Activated CD8-positive, alpha-beta T cell treated with anti-CD3 and anti-CD28 coated beads, Interleukin-2, amount 10 ng/mL, durations not matched to agents 7 days and 5 days (primary cell): ENCODE measurements around the gene IMPG2. TPM values are rescaled to one million over a fixed set of nuclear protein-coding genes. Genes with fewer than 3 reads are reported as not detected.
"Not testable (repeated sequence)": the region's sequence is repeated elsewhere in the genome, so short reads cannot be mapped to it uniquely, and the experiment has no call there.

Experiments used
- ATAC-seq: fragments of 150-1000 bp; cut with Tn5 transposase; one replicate; pipeline ENCODE4 v1.10.0; 2021; ENCODE audit warnings: moderate library complexity
- CTCF ChIA-PET: fragments of 350-600 bp; sonication (Branson Sonifier 250); formaldehyde crosslinking; loops from one replicate; lab custom pipeline; 2021; ENCODE audit warnings: antibody characterized with exemption; lab: Charles Lee
- POLR2A ChIA-PET: fragments of 350-600 bp; sonication (Branson Sonifier 250); formaldehyde crosslinking; loops from one replicate; lab custom pipeline; 2021; ENCODE audit warnings: antibody characterized with exemption; lab: Charles Lee
- DNase-seq: peaks from one replicate; pipeline ENCODE4 v3.0.0-alpha.2; 2020
- H3K27ac Mint-ChIP-seq: one replicate; pipeline ENCODE4 v1.8.0; 2021; ENCODE audit warnings: mild to moderate bottlenecking, mixed read lengths
- H3K27me3 Mint-ChIP-seq: one replicate; pipeline ENCODE4 v1.8.0; 2021; ENCODE audit warnings: low read depth, mixed read lengths
- H3K36me3 Mint-ChIP-seq: one replicate; pipeline ENCODE4 v1.8.0; 2021; ENCODE audit warnings: low read depth, mixed read lengths
- H3K4me1 Mint-ChIP-seq: one replicate; pipeline ENCODE4 v1.8.0; 2021; ENCODE audit warnings: low read depth, mixed read lengths
- H3K4me3 Mint-ChIP-seq: one replicate; pipeline ENCODE4 v1.8.0; 2021; ENCODE audit warnings: mild to moderate bottlenecking, mixed read lengths
- H3K9me3 Mint-ChIP-seq: one replicate; pipeline ENCODE4 v1.8.0; 2022; ENCODE audit warnings: mixed read lengths; ENCODE audit not compliant: insufficient read depth
- total RNA-seq, 2 experiments: library from RNA; stranded (reverse); gene quantifications; one replicate each; pipeline ENCODE4 v1.2.3, GENCODE V29; 2021

IMPG2 gene
- total RNA-seq = under 1 TPM; 0.29 TPM

DNA sequence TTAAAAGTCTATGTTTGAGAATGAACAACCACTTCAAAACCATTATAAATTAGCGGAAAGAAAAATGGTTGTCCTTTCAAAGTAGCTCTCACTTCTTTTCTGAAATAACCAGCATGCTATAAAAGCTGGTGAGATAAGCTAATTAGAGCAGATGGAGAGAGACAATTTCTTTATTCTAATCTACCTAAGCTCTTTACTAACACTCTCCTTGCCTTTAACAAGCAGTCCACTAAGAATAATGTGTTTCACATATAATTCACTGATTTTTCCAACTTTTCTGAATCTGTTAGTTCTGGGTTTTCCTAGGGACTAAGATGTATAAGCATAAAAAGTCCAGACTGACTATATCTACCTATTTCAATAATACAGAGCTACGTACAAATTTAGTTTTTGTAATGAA is at the start of gene IMPG2:
TSS of gene IMPG2 (minus strand) at position 101 of the 400 bp plus-strand sequence. CDS start 203 bp downstream, outside the sequence.
- ATAC-seq (no peak), DNase-seq (no peak)
- H3K4me3 Mint-ChIP-seq = no peak within 1 kb of the TSS
- H3K4me1 Mint-ChIP-seq = no peaks in the 10 kb centered on the region
- no peaks in the 10 kb centered on the region for H3K27me3 Mint-ChIP-seq
- ChIA-PET CTCF (no interaction called here), POLR2A (no interaction called here)
- H3K36me3 Mint-ChIP-seq = no peaks in the 10 kb centered on the region
- no peak within 1 kb of the TSS for H3K27ac Mint-ChIP-seq
- no peaks in the 10 kb centered on the region for H3K9me3 Mint-ChIP-seq

DNA sequence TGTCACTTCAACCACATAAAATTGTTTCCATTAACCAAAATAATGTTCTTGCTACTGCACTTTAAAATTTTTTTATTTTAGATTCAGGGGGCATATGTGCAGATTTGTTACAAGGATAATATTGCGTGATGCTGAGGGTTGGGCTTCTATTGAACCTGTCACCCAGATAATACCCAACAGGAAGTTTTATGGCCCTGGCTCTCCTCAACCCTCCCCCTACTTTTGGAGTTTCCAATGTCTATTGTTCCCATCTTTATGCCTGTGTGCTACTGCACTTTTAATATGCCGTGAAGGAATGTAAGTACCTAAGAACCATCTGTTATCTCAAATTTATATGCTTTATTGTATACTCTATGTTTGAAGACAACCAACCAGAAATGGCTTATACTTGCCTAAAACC is 42.0 kb upstream of the IMPG2 start:
- CTCF ChIA-PET = no interaction called here
- Mint-ChIP-seq H3K36me3 (peaks cover 43% of the 10 kb centered on the region), H3K4me3 (no peak overlapping the region)

DNA sequence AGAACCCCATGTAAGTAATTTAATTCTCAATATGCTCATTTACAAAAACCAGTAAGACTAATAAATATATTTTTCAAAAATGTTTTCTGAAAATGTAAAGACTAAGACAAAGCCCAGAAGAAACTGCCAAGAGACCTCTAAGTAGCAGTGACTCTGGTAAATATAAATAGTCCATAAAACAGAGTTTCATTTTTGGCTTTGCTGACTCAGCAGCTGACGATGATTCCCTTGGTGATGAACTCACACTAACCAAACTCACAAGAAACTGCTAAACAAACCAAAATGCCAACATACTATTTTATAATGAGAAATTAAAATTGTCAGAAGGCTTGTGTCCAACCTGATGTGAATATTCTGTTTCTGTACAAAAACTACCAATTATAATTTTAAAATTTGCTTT is 31.5 kb upstream of the IMPG2 start:
- Mint-ChIP-seq H3K4me3 (no peak overlapping the region), H3K27me3 (no peaks in the 10 kb centered on the region), H3K36me3 (peaks cover 6% of the 10 kb centered on the region), H3K9me3 (no peaks in the 10 kb centered on the region), H3K4me1 (no peaks in the 10 kb centered on the region), H3K27ac (no peak overlapping the region)
- ATAC-seq = no peak
- ChIA-PET CTCF (no interaction called here), POLR2A (no interaction called here)
- no peak for DNase-seq

More for the DNA sequence above, 42.0 kb upstream of the IMPG2 start:
- Mint-ChIP-seq H3K9me3 (peaks cover 8% of the 10 kb centered on the region), H3K4me1 (no peaks in the 10 kb centered on the region), H3K27me3 (no peaks in the 10 kb centered on the region), H3K27ac (no peak overlapping the region)
- DNase-seq (no peak), ATAC-seq (no peak)
- POLR2A ChIA-PET = no interaction called here

DNA sequence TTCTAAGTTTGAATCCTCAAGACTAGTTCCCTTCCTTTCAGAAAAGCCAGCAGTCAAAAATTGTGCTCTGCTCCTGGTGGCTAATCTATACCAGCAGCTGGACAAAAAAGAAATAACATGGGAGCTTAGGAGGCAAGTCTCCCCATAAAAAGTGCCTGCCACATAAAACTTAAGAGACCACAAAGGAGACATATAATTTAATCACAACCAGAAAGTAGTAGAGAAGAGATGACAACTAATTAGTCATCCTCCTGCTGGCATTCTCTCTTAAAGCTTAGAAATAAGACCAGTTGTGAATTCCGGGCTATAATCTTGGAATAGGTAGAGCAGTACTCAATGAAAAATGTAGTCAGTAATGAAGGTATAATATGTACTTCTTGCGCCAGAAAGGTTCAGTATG is 20.2 kb upstream of the IMPG2 start:
- ChIA-PET POLR2A (no interaction called here), CTCF (no interaction called here)
- no peaks in the 10 kb centered on the region for H3K9me3 Mint-ChIP-seq
- H3K36me3 Mint-ChIP-seq = peaks cover 20% of the 10 kb centered on the region
- H3K27ac Mint-ChIP-seq = no peak overlapping the region
- no peaks in the 10 kb centered on the region for H3K4me1 Mint-ChIP-seq
- ATAC-seq (no peak), DNase-seq (no peak)
- H3K4me3 Mint-ChIP-seq = no peak overlapping the region
- no peaks in the 10 kb centered on the region for H3K27me3 Mint-ChIP-seq

DNA sequence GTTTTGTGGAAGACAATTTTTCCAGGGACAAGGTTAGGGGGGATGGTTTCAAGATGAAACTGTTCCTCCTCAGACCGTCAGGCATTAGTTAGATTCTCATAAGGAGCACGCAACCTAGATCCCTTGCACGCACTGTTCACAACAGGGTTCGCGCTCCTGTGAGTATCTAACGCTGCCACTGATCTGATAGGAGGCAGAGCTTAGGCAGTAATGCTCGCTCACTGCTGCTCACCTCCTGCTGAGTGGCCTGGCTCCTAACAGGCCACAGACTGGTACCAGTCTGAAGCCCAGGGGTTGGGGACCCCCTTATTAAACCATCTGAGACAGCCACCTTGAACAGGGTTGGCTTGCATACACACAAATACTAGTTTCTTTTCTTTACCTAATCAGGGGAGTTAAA is 13.5 kb upstream of the IMPG2 start:
- Mint-ChIP-seq H3K9me3 (no peaks in the 10 kb centered on the region), H3K36me3 (peaks cover 15% of the 10 kb centered on the region), H3K4me3 (no peak overlapping the region), H3K27ac (no peak overlapping the region), H3K27me3 (no peaks in the 10 kb centered on the region), H3K4me1 (no peaks in the 10 kb centered on the region)
- ATAC-seq (no peak), DNase-seq (no peak)
- ChIA-PET CTCF (no interaction called here), POLR2A (no interaction called here)

DNA sequence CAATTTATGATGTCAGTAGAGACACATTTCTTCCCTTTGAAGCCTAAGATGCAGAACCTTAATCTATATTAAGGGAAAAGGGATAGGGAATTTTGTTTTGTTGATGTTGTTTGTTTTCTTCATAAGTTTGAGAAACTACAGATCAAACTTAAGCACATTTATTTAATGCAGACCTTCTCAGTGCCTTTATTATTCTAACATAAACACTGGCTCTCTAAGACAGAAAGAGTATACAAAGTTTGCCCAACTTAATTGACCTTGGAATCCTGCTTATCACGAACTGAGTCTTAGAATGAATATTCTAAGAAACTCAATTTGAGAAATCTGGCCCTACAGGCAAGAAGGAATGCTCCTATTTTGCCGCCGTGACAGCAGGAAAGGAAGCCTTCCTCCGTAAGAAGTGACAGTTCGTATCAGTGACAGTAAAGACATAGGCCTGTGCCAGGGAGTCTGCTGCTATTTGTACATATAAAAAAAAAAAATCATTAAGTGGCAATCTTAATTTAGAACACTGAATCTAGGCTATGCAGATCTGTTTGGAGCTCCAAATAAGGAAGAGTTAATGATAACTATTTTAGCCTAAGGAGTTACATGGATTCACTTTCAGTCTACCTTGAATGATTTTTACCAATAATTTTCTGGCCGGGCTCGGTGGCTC is 8.8 kb upstream of the IMPG2 start:
- ChIA-PET POLR2A (no interaction called here), CTCF (no interaction called here)
- H3K36me3 Mint-ChIP-seq = peaks cover 25% of the 10 kb centered on the region
- H3K9me3 Mint-ChIP-seq = no peaks in the 10 kb centered on the region
- no peaks in the 10 kb centered on the region for H3K27me3 Mint-ChIP-seq
- H3K27ac Mint-ChIP-seq = no peak overlapping the region
- H3K4me3 Mint-ChIP-seq = no peak overlapping the region
- no peaks in the 10 kb centered on the region for H3K4me1 Mint-ChIP-seq
- DNase-seq (no peak), ATAC-seq (no peak)

DNA sequence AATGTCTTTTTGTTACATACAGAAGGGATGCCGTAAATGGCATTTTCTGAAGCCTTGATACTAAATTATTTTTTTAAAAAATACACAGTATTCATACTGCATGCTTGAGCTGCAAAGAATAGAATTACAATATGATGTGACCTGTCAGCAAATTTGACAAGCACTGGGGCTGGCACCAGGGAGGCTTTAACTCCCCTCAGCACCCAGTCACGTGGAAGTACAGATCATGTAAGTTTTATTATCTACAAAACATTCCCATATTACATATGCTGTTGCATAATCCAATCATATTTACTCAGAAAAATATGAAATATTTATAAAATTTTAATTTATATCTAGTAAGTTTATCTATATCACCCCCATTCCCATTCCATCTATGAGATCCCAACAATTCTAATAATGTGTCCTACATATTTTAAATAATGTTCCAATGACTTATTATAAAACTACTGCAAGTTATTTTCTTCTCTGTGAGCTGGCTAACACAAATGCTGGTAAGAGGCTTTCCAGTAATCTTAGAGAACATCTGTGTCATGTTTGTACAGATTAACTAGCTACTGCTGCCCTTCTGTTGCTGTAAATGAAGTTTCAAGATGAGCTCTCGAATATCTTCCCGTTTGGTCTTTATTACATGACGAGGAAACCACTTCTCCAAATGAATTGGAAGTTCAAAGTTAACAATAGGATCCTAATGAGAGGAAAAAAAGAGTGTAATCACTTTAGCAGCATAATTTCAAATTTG is 5.2 kb upstream of the IMPG2 start:
- no peaks in the 10 kb centered on the region for H3K9me3 Mint-ChIP-seq
- H3K4me1 Mint-ChIP-seq = no peaks in the 10 kb centered on the region
- H3K36me3 Mint-ChIP-seq = peaks cover 23% of the 10 kb centered on the region
- no peaks in the 10 kb centered on the region for H3K27me3 Mint-ChIP-seq
- ChIA-PET POLR2A (interaction anchor here (0.6 kb wide), 1 partner anchor 783 kb away, joined by 3 read pairs; no protein-coding TSS in a partner anchor), CTCF (interaction anchor here (0.6 kb wide), 1 partner anchor 195 kb away, joined by 3 read pairs; no protein-coding TSS in a partner anchor)
- no peak overlapping the region for H3K4me3 Mint-ChIP-seq
- ATAC-seq (no peak), DNase-seq (no peak)
- H3K27ac Mint-ChIP-seq = no peak overlapping the region

DNA sequence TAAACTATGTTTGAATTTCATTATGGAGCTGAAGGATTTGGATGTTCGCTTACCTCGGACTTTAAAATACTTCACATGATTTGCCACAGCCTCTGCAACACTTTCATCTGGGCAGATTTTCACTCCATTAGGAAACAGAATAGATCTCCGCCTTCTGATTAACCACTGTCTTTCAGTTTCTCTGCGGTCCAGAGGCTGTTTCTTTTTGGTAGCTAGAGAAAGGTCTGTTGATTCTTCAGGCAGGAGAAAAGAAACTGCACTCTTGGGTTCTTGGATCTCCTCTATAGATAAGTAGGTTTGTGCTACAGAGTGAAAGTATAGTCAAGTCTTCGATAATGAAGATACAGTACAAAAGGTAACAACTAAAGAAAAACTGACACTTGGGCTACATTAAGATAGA is 844 bp downstream of the IMPG2 start:
- Mint-ChIP-seq H3K27ac (no peak overlapping the region), H3K27me3 (no peaks in the 10 kb centered on the region), H3K36me3 (no peaks in the 10 kb centered on the region), H3K4me1 (no peaks in the 10 kb centered on the region), H3K9me3 (no peaks in the 10 kb centered on the region), H3K4me3 (no peak overlapping the region)
- DNase-seq (no peak), ATAC-seq (no peak)
- ChIA-PET CTCF (no interaction called here), POLR2A (no interaction called here)

DNA sequence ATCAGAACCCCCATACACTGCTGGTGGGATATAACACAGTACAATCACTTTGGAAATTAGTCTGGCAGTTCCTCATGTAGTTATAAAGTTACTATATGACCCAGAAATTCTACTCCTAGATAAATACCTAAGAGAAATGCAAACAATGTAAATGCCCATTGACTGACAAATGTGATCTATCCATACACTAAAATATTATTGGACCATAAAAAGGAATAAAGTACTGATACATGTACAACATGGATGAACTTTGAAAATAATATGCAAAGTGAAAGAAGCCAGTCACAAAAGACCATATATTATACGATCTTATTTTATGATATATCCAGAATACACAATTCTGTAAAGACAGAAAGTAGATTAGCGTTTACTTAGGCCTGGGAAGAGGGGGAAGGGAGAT is 7.8 kb downstream of the IMPG2 start:
- Mint-ChIP-seq H3K9me3 (peaks cover 23% of the 10 kb centered on the region), H3K4me3 (no peak overlapping the region), H3K36me3 (peaks cover 22% of the 10 kb centered on the region), H3K27ac (no peak overlapping the region), H3K4me1 (no peaks in the 10 kb centered on the region), H3K27me3 (no peaks in the 10 kb centered on the region)
- ChIA-PET CTCF (no interaction called here), POLR2A (no interaction called here)
- ATAC-seq = no peak
- no peak for DNase-seq

DNA sequence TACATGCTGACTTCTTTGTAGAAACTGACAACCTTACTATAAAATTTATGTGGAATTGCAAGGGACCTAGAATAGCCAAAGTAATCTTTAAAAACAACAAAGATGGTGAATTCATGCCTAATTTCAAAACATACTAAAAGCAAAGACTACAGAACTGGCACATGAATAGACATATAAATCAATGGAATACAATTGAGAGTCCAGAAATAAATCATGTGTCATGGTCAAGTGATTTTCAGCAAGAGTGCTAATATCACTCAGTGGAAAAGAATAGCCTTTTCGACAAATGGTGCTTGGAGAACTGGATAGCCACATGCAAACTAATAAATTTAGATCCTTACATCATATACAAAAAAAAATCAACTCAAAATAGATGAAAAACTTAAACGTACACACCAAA is 8.7 kb downstream of the IMPG2 start:
- Mint-ChIP-seq H3K4me1 (no peaks in the 10 kb centered on the region), H3K36me3 (peaks cover 22% of the 10 kb centered on the region), H3K27ac (no peak overlapping the region), H3K4me3 (no peak overlapping the region), H3K9me3 (peaks cover 24% of the 10 kb centered on the region), H3K27me3 (no peaks in the 10 kb centered on the region)
- no peak for ATAC-seq
- DNase-seq = no peak
- CTCF ChIA-PET = no interaction called here
- POLR2A ChIA-PET = no interaction called here

DNA sequence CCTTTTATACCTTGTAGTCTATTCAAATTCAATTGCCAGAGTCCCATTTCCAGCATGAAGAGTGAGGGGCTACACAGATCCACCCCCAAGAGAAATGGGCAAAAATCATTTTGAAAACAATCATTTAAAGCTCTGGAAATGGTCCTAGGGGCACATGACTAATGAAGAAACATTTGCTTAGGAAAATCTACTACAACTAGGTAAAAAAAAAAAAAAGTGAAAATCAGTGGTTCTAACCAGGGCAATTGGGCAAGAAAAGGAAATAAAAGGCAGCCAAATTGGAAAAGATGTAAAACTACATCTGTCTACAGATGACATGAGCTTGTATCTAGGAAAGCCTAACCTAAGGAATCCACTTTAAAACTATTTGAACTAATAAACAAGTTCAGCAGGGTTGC is 9.4 kb downstream of the IMPG2 start:
- POLR2A ChIA-PET = no interaction called here
- ATAC-seq (no peak), DNase-seq (no peak)
- H3K4me1 Mint-ChIP-seq = no peaks in the 10 kb centered on the region
- H3K27ac Mint-ChIP-seq = no peak overlapping the region
- H3K9me3 Mint-ChIP-seq = peaks cover 31% of the 10 kb centered on the region
- no peak overlapping the region for H3K4me3 Mint-ChIP-seq
- H3K36me3 Mint-ChIP-seq = peaks cover 22% of the 10 kb centered on the region
- no peaks in the 10 kb centered on the region for H3K27me3 Mint-ChIP-seq
- CTCF ChIA-PET = interaction anchor here (1.2 kb wide), 1 partner anchor 11 kb away, joined by 3 read pairs; no protein-coding TSS in a partner anchor

DNA sequence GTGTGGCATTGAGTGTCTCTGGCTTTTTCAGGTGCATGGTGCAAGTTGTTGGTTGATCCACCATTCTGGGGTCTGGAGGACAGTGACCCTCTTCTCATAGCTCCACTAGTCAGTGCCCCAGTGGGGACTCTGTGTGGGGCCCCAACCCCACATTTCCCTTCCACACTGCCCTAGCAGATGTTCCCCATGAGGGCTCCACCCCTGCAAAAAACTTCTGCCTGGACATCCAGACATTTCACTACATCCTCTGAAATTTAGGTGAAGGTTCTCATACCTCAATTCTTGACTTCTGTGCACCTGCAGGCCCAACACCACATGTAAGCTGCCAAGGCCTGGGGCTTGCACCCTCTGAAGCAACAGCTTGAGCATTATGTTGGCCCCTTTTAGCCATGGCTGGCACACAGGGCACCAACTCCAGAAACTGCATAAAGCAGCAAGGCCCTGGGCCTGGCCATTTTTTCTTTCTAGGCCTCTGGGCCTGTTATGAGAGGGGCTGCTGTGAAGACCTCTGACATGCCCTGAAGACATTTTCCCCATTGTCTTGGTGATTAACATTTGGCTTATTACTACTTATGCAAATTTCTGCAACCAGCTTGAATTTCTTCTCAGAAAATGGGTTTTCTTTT is 12.1 kb downstream of the IMPG2 start:
- CTCF ChIA-PET, H3K4me1 Mint-ChIP-seq, DNase-seq, POLR2A ChIA-PET, ATAC-seq, H3K27ac Mint-ChIP-seq, H3K27me3 Mint-ChIP-seq, H3K4me3 Mint-ChIP-seq: not testable (repeated sequence)
- Mint-ChIP-seq H3K36me3 (peaks cover 22% of the 10 kb centered on the region), H3K9me3 (peaks cover 31% of the 10 kb centered on the region)
